ENCODE measurements around the gene ATP5MK. TPM values are rescaled to one million over a fixed set of nuclear protein-coding genes. Genes with fewer than 3 reads are reported as not detected.

ATP5MK gene
- total and polyA plus RNA-seq, 2 of the 8 experiments (the other 6 are each of a cell fraction or from before 2014, with no cell fraction given), result 280 to 312 TPM

GRCh38 chr10:103445366-103445765 lies 49.1 kb upstream of the ATP5MK start:
- no peak overlapping the region for H4K5ac ChIP-seq (ENCODE audit: insufficient read length, low read depth, low read length)
- peaks cover 29 to 68% (median 59%) of the 10 kb centered on the region in 4 experiments for H3K36me3 ChIP-seq (ENCODE audit: control insufficient read depth in 2 of 4, insufficient read depth in 4 of 4, low read length in 3 of 4)
- H2AK5ac ChIP-seq (ENCODE audit: low read depth, low read length), result no peak overlapping the region
- CTCF ChIA-PET (ENCODE audit: partially characterized antibody), result interaction anchor here (1.4 to 2.0 kb wide), 3 partner anchors 9 to 148 kb away, joined by 3 to 8 read pairs (median 4); no protein-coding TSS in a partner anchor
- no peak overlapping the region for H2BK12ac ChIP-seq (ENCODE audit: low read depth, low read length)
- no peak overlapping the region for H2AFZ ChIP-seq (ENCODE audit: low read length)
- no peaks in the 10 kb centered on the region; the same call in 1 of the 2 replicates for H3K79me1 ChIP-seq (ENCODE audit: low read depth, low read length)
- H2BK5ac ChIP-seq (ENCODE audit: low read depth, low read length), result no peak overlapping the region
- H2BK120ac ChIP-seq (replicated peaks; ENCODE audit: low read depth, low read length), result no peak overlapping the region
- no peak overlapping the region for H3K4me2 ChIP-seq (ENCODE audit: insufficient read depth in 1 of 2, low read depth in 2 of 2, low read length in 2 of 2)
- H3K27me3 ChIP-seq (replicated peaks in 1 of 4; ENCODE audit: control insufficient read depth in 3 of 4, extremely low read depth in 1 of 4, insufficient read depth in 3 of 4, low read length in 3 of 4), result no peaks in the 10 kb centered on the region
- TF ChIP-seq CTBP2 (IDR thresholded peaks at IDR 0.05; ENCODE audit: borderline replicate concordance, insufficient read depth, insufficient read length, low read length), result no peak
- TF ChIP-seq RXRA (IDR thresholded peaks at IDR 0.05; ENCODE audit: insufficient read depth, low read depth, low read length), result no peak
- no peak for TF ChIP-seq HDAC2 (IDR thresholded peaks at IDR 0.05; ENCODE audit: borderline replicate concordance in 1 of 2, low read depth in 2 of 2, low read length in 2 of 2)
- TF ChIP-seq SIN3A (conservative IDR thresholded peaks at IDR 0.05 in 1 of 2, IDR thresholded peaks at IDR 0.05 in 1 of 2; ENCODE audit: low read depth in 1 of 2, low read length in 2 of 2), result no peak
- no peak for TF ChIP-seq TAF1 (IDR thresholded peaks at IDR 0.05; ENCODE audit: low read depth, low read length)
- no peak for TF ChIP-seq TBP (IDR thresholded peaks at IDR 0.05; ENCODE audit: low read depth, low read length)
- H3K9ac ChIP-seq (replicated peaks in 1 of 4; ENCODE audit: extremely low read depth in 1 of 4, low read depth in 3 of 4, low read length in 3 of 4), result no peak overlapping the region
- H2BK15ac ChIP-seq (ENCODE audit: low read length), result no peak overlapping the region
- H4K8ac ChIP-seq (ENCODE audit: extremely low read depth, insufficient read depth, low read length), result no peak overlapping the region
- no peaks in the 10 kb centered on the region for H3K23me2 ChIP-seq (ENCODE audit: low read depth, low read length)
- no peak overlapping the region for H3K56ac ChIP-seq (replicated peaks; ENCODE audit: insufficient read length, low read depth, low read length)
- H4K91ac ChIP-seq (replicated peaks; ENCODE audit: insufficient read length, low read length), result no peak overlapping the region
- no peak for FAIRE-seq
- POLR2A ChIA-PET (ENCODE audit: partially characterized antibody), result no interaction called here
- peaks cover 3 to 10% of the 10 kb centered on the region in 2 experiments for H4K20me1 ChIP-seq (replicated peaks in 1 of 2; ENCODE audit: control insufficient read depth in 1 of 2, insufficient read depth in 2 of 2, low read length in 2 of 2)
- no peak overlapping the region for H3K14ac ChIP-seq (ENCODE audit: insufficient read length)
- no peaks in the 10 kb centered on the region for H3K79me2 ChIP-seq (ENCODE audit: control insufficient read depth in 1 of 2, insufficient read depth in 2 of 2, low read length in 2 of 2)
- H3K23ac ChIP-seq (ENCODE audit: insufficient read length), result no peak overlapping the region
- H3K4me1 ChIP-seq (replicated peaks in 1 of 4; ENCODE audit: control insufficient read depth in 3 of 4, insufficient read depth in 4 of 4, low read length in 3 of 4), result no peaks in the 10 kb centered on the region
- no peak overlapping the region for H3K18ac ChIP-seq (ENCODE audit: extremely low read depth, low read length)
- no peak overlapping the region for H3K4me3 ChIP-seq (ENCODE audit: extremely low read depth in 1 of 4, insufficient read depth in 2 of 4, low read depth in 3 of 4, low read length in 4 of 4)
- no peak overlapping the region for H3K4ac ChIP-seq (replicated peaks; ENCODE audit: insufficient read length, low read depth, low read length)
- no peak overlapping the region for H2BK20ac ChIP-seq (ENCODE audit: low read length)
- no peak overlapping the region for H3K27ac ChIP-seq (ENCODE audit: low read depth, low read length)
- 88% methylated on average over 9 of the region's 9 CpGs; no CpG with 5 or more reads in 1 of the 2 experiments for WGBS, 2 experiments (ENCODE audit: extremely low coverage in 1 of 2, insufficient coverage in 1 of 2, insufficient read length in 1 of 2, insufficient replicate concordance in 2 of 2, low coverage in 1 of 2, low lambda C conversion rate in 2 of 2, missing lambda C conversion rate in 1 of 2)
- H3K9me3 ChIP-seq (ENCODE audit: insufficient read depth in 2 of 2, low read depth in 1 of 2, low read length in 1 of 2), result no peaks in the 10 kb centered on the region
- DNase-seq (ENCODE audit: low read depth in 1 of 2, low spot score in 2 of 2), result no peak

Measured in H1 (cell line).